Astrocyte (in vitro differentiated cells and primary cell): ENCODE results near the gene LHFPL2. TPM values are rescaled to one million over a fixed set of nuclear protein-coding genes. Genes with fewer than 3 reads are reported as not detected.

Experiments used
- DNase-seq: peaks from one replicate; pipeline ENCODE4 v3.0.0-alpha.2; 2010; ENCODE audit warnings: low read depth
- FAIRE-seq: peaks from 2 replicates; lab custom pipeline; 2011; peaks lifted over from hg19 to GRCh38; lab: Jason Lieb, UNC
- H2AFZ ChIP-seq: 2 replicates; pipeline ENCODE4 v1.6.0; 2012; ENCODE audit warnings: low read depth, low read length, inconsistent platforms
- H3K27ac ChIP-seq: 2 replicates; pipeline ENCODE4 v1.5.1; 2011; ENCODE audit warnings: low read depth, low read length, inconsistent platforms
- H3K27me3 ChIP-seq: 2 replicates; pipeline ENCODE4 v1.6.0; 2011; ENCODE audit warnings: low read length, inconsistent platforms; ENCODE audit not compliant: insufficient read depth
- H3K36me3 ChIP-seq: 2 replicates; pipeline ENCODE4 v1.5.1; 2011; ENCODE audit warnings: low read length, inconsistent platforms; ENCODE audit not compliant: insufficient read depth
- H3K4me1 ChIP-seq: 2 replicates; pipeline ENCODE4 v1.5.1; 2011; ENCODE audit warnings: low read length, inconsistent platforms; ENCODE audit not compliant: insufficient read depth
- H3K4me2 ChIP-seq: 2 replicates; pipeline ENCODE4 v1.6.0; 2012; ENCODE audit warnings: low read length, inconsistent platforms
- H3K4me3 ChIP-seq: 2 replicates; pipeline ENCODE4 v1.5.1; 2011; ENCODE audit warnings: low read depth, mild to moderate bottlenecking, low read length, inconsistent platforms; ENCODE audit not compliant: insufficient read depth
- H3K79me2 ChIP-seq: 2 replicates; pipeline ENCODE4 v1.6.0; 2012; ENCODE audit warnings: mild to moderate bottlenecking, low read length, inconsistent platforms; ENCODE audit not compliant: insufficient read depth
- H3K9ac ChIP-seq: 2 replicates; pipeline ENCODE4 v1.6.0; 2012; ENCODE audit warnings: mild to moderate bottlenecking, low read length, inconsistent platforms
- H3K9me3 ChIP-seq: 2 replicates; pipeline ENCODE4 v1.5.1; 2012; ENCODE audit warnings: low read depth, mild to moderate bottlenecking, low read length, inconsistent platforms; ENCODE audit not compliant: insufficient read depth
- H4K20me1 ChIP-seq: 2 replicates; pipeline ENCODE4 v1.6.0; 2012; ENCODE audit warnings: low read length, inconsistent platforms; ENCODE audit not compliant: insufficient read depth
- H3K27ac Mint-ChIP-seq: one replicate; pipeline ENCODE4 v1.8.0; 2021; ENCODE audit warnings: mild to moderate bottlenecking, mixed read lengths; ENCODE audit not compliant: unreplicated experiment
- H3K27me3 Mint-ChIP-seq: one replicate; pipeline ENCODE4 v1.8.0; 2021; ENCODE audit warnings: low read depth, mixed read lengths; ENCODE audit not compliant: unreplicated experiment
- H3K36me3 Mint-ChIP-seq: one replicate; pipeline ENCODE4 v1.8.0; 2021; ENCODE audit warnings: low read depth, mixed read lengths; ENCODE audit not compliant: unreplicated experiment
- H3K4me1 Mint-ChIP-seq: one replicate; pipeline ENCODE4 v1.8.0; 2021; ENCODE audit warnings: low read depth, mixed read lengths; ENCODE audit not compliant: unreplicated experiment
- H3K4me3 Mint-ChIP-seq: one replicate; pipeline ENCODE4 v1.8.0; 2021; ENCODE audit warnings: mild to moderate bottlenecking, moderate library complexity, mixed read lengths; ENCODE audit not compliant: unreplicated experiment
- H3K9me3 Mint-ChIP-seq: one replicate; pipeline ENCODE4 v1.8.0; 2021; ENCODE audit warnings: mild to moderate bottlenecking, mixed read lengths; ENCODE audit not compliant: unreplicated experiment
- CTCF ChIP-seq: IDR thresholded peaks from 2 replicates; pipeline ENCODE4 v1.5.1; 2011; ENCODE audit warnings: low read depth, mild to moderate bottlenecking, inconsistent platforms, low read length, moderate library complexity; ENCODE audit not compliant: insufficient read depth
- EZH2 ChIP-seq: IDR thresholded peaks from 2 replicates; pipeline ENCODE4 v1.6.1; 2012; ENCODE audit warnings: mild to moderate bottlenecking, low read length, inconsistent platforms; ENCODE audit not compliant: insufficient read depth
- total RNA-seq: library from RNA; stranded (reverse); gene quantifications from 2 replicates; pipeline ENCODE4 v1.2.1, GENCODE V29; 2021

LHFPL2 gene
- total RNA-seq, 1 donor from 2014 or later = 17.0 TPM

GRCh38 chr5:78574131-78574673 is 74.4 kb downstream of the LHFPL2 start:
- no peak for FAIRE-seq
- no peaks in the 10 kb centered on the region for H3K9me3 ChIP-seq

GRCh38 chr5:78573318-78573717 is 75.3 kb downstream of the LHFPL2 start:
- no peak overlapping the region for H3K27ac ChIP-seq
- no peaks in the 10 kb centered on the region for H3K9me3 ChIP-seq
- no peak overlapping the region for H3K4me2 ChIP-seq
- H3K36me3 ChIP-seq = no peaks in the 10 kb centered on the region
- H3K36me3 Mint-ChIP-seq = no peaks in the 10 kb centered on the region
- H3K27me3 Mint-ChIP-seq = no peaks in the 10 kb centered on the region
- no peak for FAIRE-seq
- DNase-seq = no peak
- H3K79me2 ChIP-seq = peaks cover 47% of the 10 kb centered on the region
- peaks cover 43% of the 10 kb centered on the region for H3K4me1 Mint-ChIP-seq
- peaks cover 25% of the 10 kb centered on the region for H4K20me1 ChIP-seq
- H3K9me3 Mint-ChIP-seq = no peaks in the 10 kb centered on the region
- H3K27me3 ChIP-seq = no peaks in the 10 kb centered on the region
- peaks cover 22% of the 10 kb centered on the region for H3K4me1 ChIP-seq
- no peak overlapping the region for H2AFZ ChIP-seq
- H3K9ac ChIP-seq = no peak overlapping the region
- no peak overlapping the region for H3K27ac Mint-ChIP-seq
- no peak overlapping the region for H3K4me3 ChIP-seq
- TF ChIP-seq CTCF = no peak
- no peak for TF ChIP-seq EZH2
- no peak overlapping the region for H3K4me3 Mint-ChIP-seq

More at GRCh38 chr5:78574131-78574673, 74.4 kb downstream of the LHFPL2 start:
- Histone ChIP-seq H3K27ac (no peak overlapping the region), H2AFZ (no peak overlapping the region), H3K4me3 (no peak overlapping the region), H3K36me3 (no peaks in the 10 kb centered on the region), H3K9ac (peak overlapping the region; percentile 3), H3K4me2 (peak overlapping the region; percentile 32), H4K20me1 (peaks cover 31% of the 10 kb centered on the region), H3K79me2 (peaks cover 43% of the 10 kb centered on the region), H3K4me1 (peaks cover 18% of the 10 kb centered on the region), H3K27me3 (no peaks in the 10 kb centered on the region)
- Mint-ChIP-seq H3K4me3 (no peak overlapping the region), H3K4me1 (peaks cover 36% of the 10 kb centered on the region), H3K9me3 (no peaks in the 10 kb centered on the region), H3K27ac (peak overlapping the region; percentile 64), H3K36me3 (no peaks in the 10 kb centered on the region), H3K27me3 (no peaks in the 10 kb centered on the region)
- no peak for DNase-seq
- no peak for TF ChIP-seq EZH2
- no peak for TF ChIP-seq CTCF

- Mint-ChIP-seq H3K9me3 (no peaks in the 10 kb centered on the region), H3K4me3 (no peak overlapping the region), H3K27me3 (no peaks in the 10 kb centered on the region), H3K36me3 (no peaks in the 10 kb centered on the region), H3K27ac (no peak overlapping the region), H3K4me1 (peaks cover 46% of the 10 kb centered on the region)
- Histone ChIP-seq H4K20me1 (peaks cover 25% of the 10 kb centered on the region), H3K4me2 (no peak overlapping the region), H3K79me2 (peaks cover 61% of the 10 kb centered on the region), H3K9me3 (no peaks in the 10 kb centered on the region), H3K27ac (no peak overlapping the region), H3K9ac (no peak overlapping the region), H3K4me1 (peaks cover 39% of the 10 kb centered on the region), H3K27me3 (no peaks in the 10 kb centered on the region), H3K4me3 (no peak overlapping the region), H2AFZ (no peak overlapping the region), H3K36me3 (no peaks in the 10 kb centered on the region)
- FAIRE-seq (no peak), DNase-seq (no peak)
- no peak for TF ChIP-seq CTCF
- no peak for TF ChIP-seq EZH2
These were observed 77.9 kb downstream of the LHFPL2 start for GRCh38 chr5:78570646-78571045.
